ENCODE results near the gene NCOR2. TPM values are rescaled to one million over a fixed set of nuclear protein-coding genes. Genes with fewer than 3 reads are reported as not detected.
A peak's percentile ranks its signal among the peaks of the same experiment; 100 is the strongest.

NCOR2 gene
- total RNA-seq, 1 donor from 2014 or later, result 132 TPM

DNA sequence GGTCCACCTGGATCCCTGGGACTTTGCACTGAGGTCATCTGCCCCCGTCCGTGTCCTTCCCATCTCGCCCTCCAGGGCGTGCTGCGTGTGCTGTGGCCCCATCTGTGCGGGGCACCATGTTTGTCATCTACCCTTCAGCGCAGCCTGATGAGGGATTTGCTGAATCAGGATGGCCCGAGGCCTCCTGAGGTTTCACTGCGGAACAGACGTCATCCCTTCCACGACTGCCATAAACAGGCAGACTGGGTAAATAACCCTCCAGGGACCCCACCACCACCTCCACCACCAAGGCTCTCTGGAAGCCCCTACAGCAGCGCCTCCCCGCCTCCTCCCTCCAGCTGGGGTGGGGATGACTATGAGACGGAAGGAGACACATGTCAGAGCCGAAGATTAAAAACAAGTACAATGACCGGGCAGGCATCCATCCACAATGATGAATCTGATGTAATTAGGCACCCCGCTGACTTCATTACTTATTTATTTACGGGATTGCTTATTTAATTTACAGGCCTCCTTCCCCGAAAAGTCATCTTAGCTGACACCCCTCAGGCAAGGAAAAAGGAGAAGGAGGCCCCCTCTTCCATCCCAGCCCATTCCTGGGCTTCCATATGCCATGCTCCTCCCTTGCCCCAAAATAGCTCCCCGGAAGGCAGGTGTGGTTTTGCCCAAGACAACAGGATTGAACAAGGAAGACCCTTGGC is 39.4 kb downstream of the NCOR2 start:
- peaks cover 1% of the 10 kb centered on the region for H3K4me1 Mint-ChIP-seq (ENCODE audit: unreplicated experiment)
- no peak for TF ChIP-seq CTCF (IDR thresholded peaks at IDR 0.05; ENCODE audit: unreplicated experiment)
- H3K9me3 Mint-ChIP-seq (ENCODE audit: unreplicated experiment), result no peaks in the 10 kb centered on the region
- peaks cover 19% of the 10 kb centered on the region for H3K36me3 Mint-ChIP-seq (ENCODE audit: low read depth, unreplicated experiment)
- DNase-seq (ENCODE audit: low spot score), result no peak
- H3K27me3 Mint-ChIP-seq (ENCODE audit: unreplicated experiment), result peaks cover 4% of the 10 kb centered on the region
- H3K4me3 Mint-ChIP-seq (ENCODE audit: unreplicated experiment), result no peak overlapping the region
- peak overlapping the region; percentile 72 for H3K27ac Mint-ChIP-seq (ENCODE audit: unreplicated experiment)

GRCh38 chr12:124525927-124526692 is 41.3 kb downstream of the NCOR2 start:
- Mint-ChIP-seq H3K4me1 (ENCODE audit: unreplicated experiment) (peaks cover 18% of the 10 kb centered on the region), H3K9me3 (ENCODE audit: unreplicated experiment) (no peaks in the 10 kb centered on the region), H3K36me3 (ENCODE audit: low read depth, unreplicated experiment) (peaks cover 19% of the 10 kb centered on the region), H3K27ac (ENCODE audit: unreplicated experiment) (no peak overlapping the region), H3K27me3 (ENCODE audit: unreplicated experiment) (peaks cover 9% of the 10 kb centered on the region), H3K4me3 (ENCODE audit: unreplicated experiment) (no peak overlapping the region)
- DNase-seq (ENCODE audit: low spot score), result no peak
- no peak for TF ChIP-seq CTCF (IDR thresholded peaks at IDR 0.05; ENCODE audit: unreplicated experiment)

DNA sequence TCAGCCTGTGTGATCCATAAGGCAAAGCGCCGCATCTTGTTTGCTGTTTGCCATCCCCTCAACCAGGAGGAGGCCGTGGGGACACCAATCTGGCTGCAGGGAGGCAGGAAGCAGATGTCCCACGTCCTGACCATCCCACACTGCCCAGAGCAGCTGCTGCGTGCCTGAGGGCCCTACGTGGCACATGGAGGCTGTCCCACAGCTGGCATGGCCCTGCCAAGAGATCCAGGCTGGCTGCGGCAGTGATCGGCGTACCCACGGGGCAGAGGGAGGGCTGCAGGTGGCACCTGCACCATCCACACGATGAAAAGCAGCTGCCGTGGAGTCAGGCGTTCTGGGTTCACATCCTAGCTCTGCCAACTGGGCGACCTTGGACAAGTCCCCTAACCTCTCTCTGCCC is 42.0 kb downstream of the NCOR2 start:
- Mint-ChIP-seq H3K27me3 (ENCODE audit: unreplicated experiment) (peaks cover 11% of the 10 kb centered on the region), H3K9me3 (ENCODE audit: unreplicated experiment) (no peaks in the 10 kb centered on the region), H3K27ac (ENCODE audit: unreplicated experiment) (no peak overlapping the region), H3K4me3 (ENCODE audit: unreplicated experiment) (no peak overlapping the region), H3K4me1 (ENCODE audit: unreplicated experiment) (peaks cover 23% of the 10 kb centered on the region), H3K36me3 (ENCODE audit: low read depth, unreplicated experiment) (peaks cover 16% of the 10 kb centered on the region)
- DNase-seq (ENCODE audit: low spot score), result no peak
- no peak for TF ChIP-seq CTCF (IDR thresholded peaks at IDR 0.05; ENCODE audit: unreplicated experiment)

DNA sequence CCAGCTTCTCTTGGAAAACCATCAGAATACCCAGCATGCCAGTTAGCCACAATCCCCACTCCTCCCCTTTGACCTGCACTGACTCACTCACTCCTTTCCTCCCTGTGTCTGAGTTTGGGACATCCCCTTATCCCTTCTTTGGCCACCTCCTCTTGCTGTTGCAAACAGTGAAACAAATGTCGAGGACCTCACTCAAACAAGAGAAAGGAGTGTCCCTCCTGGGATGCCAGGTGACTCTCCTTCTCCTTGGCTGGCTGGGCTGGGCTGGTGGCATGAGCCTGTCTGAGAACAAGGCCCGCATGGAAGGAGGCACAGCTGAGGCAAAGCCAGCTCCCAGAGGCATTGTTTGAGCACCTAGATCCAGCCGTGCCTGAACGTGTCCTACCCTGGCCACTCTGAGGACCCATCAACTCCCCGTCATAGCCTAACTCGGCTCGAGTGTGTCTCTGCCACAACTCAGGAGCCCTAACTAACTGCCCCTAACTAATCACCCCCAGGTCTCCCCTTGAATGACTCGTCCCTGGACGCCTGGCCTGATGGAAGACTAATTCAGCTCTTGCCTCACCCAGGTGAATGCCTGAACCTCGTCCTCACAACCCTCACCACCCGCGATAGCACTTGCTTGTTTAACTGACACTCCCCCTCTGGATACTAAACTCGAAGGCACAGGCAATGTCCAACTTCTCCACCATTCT is 43.0 kb downstream of the NCOR2 start:
- DNase-seq (ENCODE audit: low spot score), result no peak
- peaks cover 32% of the 10 kb centered on the region for H3K4me1 Mint-ChIP-seq (ENCODE audit: unreplicated experiment)
- H3K9me3 Mint-ChIP-seq (ENCODE audit: unreplicated experiment), result no peaks in the 10 kb centered on the region

More for the DNA sequence above, 43.0 kb downstream of the NCOR2 start:
- Mint-ChIP-seq H3K27ac (ENCODE audit: unreplicated experiment) (no peak overlapping the region), H3K27me3 (ENCODE audit: unreplicated experiment) (peaks cover 12% of the 10 kb centered on the region), H3K36me3 (ENCODE audit: low read depth, unreplicated experiment) (peaks cover 8% of the 10 kb centered on the region), H3K4me3 (ENCODE audit: unreplicated experiment) (peak overlapping the region; percentile 4)
- no peak for TF ChIP-seq CTCF (IDR thresholded peaks at IDR 0.05; ENCODE audit: unreplicated experiment)

Data from endothelial cell (in vitro differentiated cells).